Measurements from ENCODE around the gene DLAT.

GRCh38 chr11:112097734-112098528 lies 72.7 kb downstream of the DLAT start:
- TF ChIP-seq EZH2phosphoT487 (IDR thresholded peaks at IDR 0.05; ENCODE audit: low read depth, severe bottlenecking, unreplicated experiment) (no peak), EZH2 (IDR thresholded peaks at IDR 0.05; ENCODE audit: borderline replicate concordance) (no peak)
- TF ChIP-seq, protein P1, sequence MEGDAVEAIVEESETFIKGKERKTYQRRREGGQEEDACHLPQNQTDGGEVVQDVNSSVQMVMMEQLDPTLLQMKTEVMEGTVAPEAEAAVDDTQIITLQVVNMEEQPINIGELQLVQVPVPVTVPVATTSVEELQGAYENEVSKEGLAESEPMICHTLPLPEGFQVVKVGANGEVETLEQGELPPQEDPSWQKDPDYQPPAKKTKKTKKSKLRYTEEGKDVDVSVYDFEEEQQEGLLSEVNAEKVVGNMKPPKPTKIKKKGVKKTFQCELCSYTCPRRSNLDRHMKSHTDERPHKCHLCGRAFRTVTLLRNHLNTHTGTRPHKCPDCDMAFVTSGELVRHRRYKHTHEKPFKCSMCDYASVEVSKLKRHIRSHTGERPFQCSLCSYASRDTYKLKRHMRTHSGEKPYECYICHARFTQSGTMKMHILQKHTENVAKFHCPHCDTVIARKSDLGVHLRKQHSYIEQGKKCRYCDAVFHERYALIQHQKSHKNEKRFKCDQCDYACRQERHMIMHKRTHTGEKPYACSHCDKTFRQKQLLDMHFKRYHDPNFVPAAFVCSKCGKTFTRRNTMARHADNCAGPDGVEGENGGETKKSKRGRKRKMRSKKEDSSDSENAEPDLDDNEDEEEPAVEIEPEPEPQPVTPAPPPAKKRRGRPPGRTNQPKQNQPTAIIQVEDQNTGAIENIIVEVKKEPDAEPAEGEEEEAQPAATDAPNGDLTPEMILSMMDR (IDR thresholded peaks at IDR 0.05; ENCODE audit: poor library complexity), result no peak
